Frontal cortex (tissue), 4 donors: ENCODE results near the gene MORN1. TPM values are rescaled to one million over a fixed set of nuclear protein-coding genes. Genes with fewer than 3 reads are reported as not detected.

Experiments used
- DNase-seq, 2 donors: peaks; one replicate each; pipeline ENCODE4 v3.0.0; 2012; ENCODE audit warnings: low spot score in 2 of 2
- FAIRE-seq: peaks from 2 replicates; lab custom pipeline; 2012; peaks lifted over from hg19 to GRCh38; lab: Jason Lieb, UNC
- total RNA-seq: library from RNA; depleted of rRNA; stranded (reverse); fragments of >200 nt; gene quantifications from one replicate; pipeline ENCODE4 v1.2.3, GENCODE V29; 2014
- donor health status: control.
- donor health status: control.
- donor health status: control.

The MORN1 gene
- total RNA-seq, 1 donor from 2014 or later, result 11.0 TPM

DNA sequence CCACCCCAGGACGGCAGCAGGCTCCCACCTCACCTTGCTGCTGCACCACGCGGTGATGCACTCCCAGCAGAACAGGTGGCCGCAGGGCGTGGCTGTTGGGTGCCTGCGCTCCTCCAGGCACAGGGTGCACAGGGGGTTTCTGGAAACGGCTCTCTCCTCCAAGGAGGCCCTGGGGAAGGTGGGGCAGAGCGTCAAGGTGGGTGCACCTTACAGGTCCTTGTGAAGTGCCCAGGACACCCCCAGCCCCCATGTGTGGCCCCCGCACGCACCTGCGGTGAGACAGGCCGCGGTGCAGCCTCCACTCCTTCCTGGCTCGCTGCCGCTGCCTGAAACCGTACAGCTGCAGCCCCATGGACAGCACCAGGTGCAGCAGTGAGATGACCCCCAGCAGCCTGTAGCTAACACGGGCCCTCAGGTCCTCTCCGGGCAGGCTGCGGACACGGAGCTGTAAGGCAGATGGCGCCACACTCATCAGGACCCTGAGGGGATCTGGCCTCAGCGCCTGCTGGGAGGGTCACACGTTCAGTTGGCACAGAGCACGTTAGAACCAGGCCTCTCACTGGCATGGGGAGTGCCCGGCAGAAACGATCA, 15.2 kb upstream of the MORN1 start:
- DNase-seq (no peak), FAIRE-seq (no peak)

DNA sequence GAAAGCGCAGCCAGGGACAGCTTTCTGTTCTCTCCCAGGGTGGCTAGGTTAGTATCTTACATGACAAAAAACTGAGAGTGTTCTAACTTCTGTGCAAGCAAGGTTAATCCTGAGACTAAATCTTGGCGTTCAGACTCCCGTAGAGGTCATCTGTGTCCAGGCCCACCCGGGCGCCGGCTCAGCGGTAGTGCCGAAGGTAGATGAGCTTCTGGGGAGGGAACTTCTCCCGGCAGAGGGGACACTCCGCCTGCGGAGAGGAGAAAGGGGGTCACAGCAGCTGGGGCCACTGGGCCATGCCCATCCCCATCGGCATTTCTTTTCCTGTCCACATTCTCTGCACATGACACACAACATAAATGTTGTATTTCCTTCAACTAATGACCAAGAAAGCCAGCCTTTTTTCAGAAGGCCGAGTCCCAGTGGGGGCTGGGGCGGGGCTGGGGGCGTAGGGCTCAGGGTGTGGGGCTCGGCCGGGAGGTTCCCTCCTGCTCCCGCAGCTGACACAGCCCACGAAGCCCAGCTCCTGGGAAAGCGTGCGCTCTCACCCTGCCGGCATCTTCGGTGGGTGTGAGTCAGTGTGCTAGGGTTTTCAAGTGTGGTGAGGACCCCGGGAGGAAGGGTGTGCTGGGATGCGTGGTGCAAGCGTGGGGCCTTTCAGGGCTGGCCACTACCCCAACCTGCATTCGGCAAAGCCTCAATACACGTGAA, 14.4 kb upstream of the MORN1 start:
- FAIRE-seq (no peak), DNase-seq (no peak)

DNA sequence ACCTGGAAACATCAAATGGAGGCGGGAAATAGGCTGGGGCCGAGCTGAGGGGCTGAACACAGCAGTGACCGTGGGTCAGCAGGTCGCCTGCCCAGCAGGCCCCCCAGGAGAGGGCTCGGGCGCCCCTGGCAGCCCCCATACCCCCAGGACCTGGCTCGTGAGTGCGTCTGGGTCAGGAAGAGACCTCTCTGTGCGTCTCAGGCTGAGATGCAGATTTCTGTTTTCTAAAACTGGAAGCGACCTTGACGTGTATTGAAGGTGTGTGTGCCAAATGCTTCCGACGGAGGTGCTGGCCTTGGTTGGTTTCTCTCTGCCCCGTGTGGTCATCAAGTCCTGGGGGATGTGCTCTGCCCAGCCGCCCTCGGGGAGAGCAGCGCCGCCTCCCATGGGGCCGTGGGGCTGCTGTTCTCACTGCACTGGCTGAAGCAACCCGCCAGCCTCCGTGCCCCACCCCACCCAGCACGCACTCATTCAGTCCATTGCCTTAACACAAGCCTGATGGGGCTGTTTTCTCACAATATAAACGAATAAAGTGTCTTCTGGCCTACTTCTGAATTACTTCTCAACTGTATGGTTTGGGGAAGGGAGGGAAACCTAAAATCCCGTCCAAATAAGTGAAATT, 13.6 kb upstream of the MORN1 start:
- FAIRE-seq (no peak), DNase-seq (no peak)

DNA sequence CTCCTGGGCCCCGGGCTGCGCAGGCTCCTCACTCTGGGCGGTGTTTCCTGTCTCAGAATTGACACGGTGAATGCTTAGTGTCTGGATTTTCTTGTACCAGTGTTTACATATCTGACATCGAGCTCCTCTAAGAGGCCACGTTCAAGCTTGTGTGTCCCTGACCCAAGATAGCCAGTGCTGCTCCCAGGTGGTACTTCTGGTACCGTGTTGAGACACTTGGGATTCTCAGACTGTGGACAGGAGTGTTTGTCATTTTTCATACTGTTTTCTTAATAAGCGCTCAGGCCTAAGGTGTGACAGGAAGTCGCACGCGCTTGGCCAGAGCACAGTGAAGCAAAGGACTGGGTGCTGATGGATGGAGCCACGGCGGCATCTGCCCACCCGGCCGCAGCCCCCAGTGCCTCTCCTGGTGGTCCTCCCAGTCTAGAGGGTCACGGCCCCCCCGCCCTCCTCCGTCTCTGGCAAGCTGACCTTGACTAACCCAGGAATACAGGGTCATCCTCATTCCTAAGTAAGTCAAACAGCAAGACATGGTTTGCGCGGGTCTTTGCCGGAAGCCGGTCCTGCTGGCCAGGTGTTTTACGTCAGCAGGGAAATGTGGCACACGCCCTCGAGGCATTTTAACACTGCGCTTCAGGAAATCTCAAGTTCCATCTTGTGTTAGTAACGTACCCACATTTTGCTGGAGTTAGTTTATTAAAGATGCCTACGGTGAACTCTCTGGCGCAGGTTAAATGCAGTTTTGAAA, 13.0 kb upstream of the MORN1 start:
- FAIRE-seq, result no peak
- DNase-seq, result no peak

DNA sequence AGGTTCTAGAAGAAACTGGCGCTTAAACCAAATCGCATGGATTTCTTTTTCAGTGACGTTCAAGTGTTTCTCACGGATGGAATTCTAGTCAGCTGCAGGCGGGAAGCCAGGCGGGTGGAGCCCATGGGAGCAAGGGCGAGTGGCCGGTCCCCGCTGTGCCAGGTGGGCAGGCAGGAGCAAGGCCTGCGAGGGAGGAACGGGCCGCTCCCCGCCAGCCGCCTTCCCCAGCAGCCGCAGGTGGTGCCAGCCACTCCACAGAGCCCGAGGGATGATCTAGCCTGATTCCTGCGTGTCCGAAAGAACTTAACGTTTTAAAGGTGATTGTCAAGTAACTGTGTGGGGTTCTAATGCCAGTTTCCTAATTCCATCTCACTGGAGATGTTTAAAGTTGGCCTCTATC, 11.9 kb upstream of the MORN1 start:
- FAIRE-seq (no peak), DNase-seq (no peak)

DNA sequence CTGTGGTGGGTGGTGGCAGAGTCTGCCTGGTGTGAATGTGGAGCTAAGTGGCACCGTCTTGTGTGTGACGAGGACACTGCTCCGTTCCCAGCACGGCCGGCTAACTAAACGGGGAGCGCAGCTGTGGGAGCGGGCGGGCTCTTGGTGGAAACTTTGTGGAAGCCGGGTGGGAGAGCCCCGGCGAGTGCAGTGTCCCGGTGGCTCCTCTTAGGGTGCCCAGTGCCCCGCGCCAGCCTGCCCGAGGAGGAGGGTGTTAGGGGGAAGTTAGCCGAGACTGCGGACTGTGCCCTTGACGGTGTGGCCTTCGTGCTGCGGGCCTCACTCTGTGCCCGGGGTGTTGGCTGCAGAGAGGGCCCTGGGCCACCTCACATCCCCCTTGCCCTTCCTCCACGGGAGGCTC, 11.1 kb upstream of the MORN1 start:
- no peak for DNase-seq
- FAIRE-seq, result no peak

DNA sequence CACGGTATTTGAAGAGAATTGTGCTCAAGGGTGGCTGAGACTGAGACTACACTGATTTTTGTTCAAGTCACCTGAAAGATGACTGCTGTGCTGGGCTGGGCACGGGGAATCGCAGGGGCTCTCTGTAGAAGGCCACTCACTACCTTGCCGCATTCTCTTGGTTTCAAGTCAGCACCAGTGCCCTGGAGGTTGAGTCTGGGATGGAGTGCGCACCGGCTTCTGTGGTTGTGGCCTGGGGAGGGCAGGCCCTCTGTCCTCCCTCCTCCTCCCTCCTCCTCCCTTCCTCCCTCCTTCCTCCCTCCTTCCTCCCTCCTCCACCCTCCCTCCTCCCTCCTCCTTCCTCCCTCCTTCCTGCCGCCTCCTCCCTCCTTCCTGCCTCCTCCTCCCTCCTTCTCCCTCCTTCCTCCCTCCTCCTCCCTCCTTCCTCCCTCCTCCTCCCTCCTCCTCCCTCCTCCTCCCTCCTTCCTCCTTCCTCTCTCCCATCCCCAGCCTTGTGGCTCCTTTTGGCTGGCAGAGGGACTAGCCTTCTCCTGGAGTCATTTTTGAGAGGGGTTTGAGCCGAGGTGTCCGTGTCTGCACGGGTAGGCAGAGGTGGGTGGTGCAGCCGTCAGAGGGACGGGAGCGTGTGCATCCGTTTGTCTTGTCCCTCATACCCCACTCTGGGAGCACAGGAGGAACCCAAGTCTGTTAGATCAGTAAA, 9.7 kb upstream of the MORN1 start:
- no peak for FAIRE-seq
- DNase-seq, result no peak

DNA sequence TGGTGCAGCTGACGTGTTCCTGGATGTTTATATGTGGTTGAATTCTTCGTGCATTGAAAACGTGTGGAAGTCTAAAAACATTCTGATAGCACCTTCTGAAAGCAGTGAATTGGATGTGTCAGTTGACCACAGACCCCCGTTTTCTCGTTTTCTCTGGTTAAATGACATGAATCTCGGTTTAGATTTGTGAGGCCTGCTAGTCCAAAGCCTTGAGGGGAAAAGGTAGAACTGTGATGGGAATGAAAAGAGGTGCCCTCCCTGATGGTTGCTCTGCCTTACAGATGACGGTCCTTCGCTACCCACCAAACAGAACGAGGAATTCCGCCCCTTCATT, 9.2 kb upstream of the MORN1 start:
- FAIRE-seq (no peak), DNase-seq (no peak)

DNA sequence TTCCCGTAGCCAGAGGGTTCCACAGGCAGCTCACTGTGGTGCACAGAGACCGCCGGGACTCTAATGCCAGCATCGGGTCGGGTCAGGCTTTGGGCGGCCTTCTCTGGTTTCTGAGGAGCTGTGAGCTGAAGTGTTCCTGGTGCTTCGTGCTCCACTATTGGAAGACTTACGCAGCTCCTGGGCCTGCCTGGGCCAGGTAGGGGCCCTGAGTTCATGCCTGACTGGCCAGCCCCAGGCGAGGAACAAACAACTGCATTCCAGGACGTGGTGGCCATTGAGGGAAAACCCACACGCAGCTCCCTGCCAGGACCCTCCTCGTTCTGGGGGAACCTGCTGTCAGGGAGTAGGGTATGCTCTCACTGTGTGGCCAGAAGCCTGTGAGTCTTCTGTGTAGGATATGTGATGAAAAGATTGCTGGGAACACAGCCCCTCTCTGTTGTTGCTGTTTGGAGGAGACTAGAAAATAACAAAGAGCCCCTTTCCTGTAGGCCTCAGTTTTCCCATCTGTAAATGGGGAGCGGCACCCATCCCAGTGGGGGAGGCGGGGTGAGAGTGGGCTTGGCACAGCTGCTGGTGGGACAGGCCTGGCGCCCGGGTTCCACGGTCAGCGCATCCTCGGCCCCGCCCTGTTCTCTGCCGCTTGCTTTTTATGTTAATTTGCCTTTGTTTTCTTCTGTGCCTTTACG, 8.7 kb upstream of the MORN1 start:
- no peak for FAIRE-seq

DNA sequence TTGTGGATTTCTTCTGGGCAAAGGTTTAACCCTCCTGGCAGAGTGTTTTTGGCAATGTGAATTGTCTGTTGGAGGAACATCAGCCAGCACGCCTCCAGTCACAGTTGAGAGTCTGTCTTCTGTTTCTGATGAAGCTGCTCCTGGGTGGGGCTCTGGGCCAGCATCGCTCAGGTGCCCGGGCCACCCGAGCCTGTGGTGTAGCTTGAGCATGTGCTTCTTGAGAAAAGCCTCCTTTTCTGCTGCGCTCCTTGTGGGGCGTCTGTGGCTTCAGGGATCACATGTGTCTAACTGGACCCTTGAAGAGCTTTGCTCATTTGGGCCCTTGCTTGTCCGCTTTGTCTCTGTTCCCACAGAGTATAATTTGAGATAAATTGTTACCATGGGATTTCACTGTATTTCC, 7.5 kb upstream of the MORN1 start:
- no peak for FAIRE-seq
- DNase-seq, result no peak

More for the DNA sequence above, 8.7 kb upstream of the MORN1 start:
- DNase-seq, result no peak

DNA sequence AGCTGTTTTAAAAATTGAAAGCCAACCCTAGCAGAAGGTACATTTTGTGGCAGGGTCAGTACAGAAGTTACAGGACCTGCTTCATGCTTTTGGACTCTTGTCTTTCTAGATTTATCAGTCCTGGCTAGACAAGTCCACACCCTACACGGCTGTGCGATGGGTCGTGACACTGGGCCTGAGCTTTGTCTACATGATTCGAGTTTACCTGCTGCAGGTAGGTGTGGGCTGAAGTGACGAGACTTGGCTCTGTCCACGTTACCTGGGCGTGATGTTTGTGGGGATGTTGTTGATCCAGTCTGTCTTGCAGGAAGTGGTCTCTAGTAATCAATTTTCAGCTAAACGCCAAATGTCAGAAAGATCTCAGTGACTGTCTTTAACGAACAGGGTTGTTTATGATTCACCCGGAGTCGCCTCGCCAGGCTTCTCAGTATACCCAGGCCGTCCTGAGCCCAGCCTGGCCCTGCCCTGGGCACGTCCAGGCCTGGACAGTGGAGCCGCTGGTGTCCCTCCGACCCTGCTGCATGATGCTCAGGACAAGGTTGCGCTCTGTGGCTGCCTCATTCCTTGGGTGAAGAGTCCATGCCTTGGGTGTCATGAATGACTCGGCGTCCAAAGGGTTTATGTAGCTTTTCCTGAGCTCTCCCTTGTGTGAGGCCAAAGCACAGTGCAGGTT, 5.8 kb upstream of the MORN1 start:
- no peak for FAIRE-seq

DNA sequence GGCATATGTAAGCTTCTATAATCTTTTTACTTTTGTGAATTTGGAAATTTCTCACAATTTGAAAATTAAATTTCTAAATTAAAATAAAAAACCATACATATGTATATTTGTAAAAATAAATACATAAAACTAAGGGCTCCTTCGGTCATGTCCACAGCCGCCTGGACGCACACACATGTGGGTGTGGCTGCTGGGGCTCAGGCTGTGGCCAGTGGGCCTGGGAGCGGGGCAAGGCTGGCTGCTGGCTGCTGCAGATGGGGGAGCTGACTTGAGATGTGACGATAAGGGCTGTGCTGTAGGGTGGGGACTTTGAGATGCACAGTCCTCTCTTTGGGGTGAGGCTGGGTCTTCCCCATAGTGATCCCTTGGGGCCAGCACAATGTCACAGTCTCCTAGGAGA, 5.1 kb upstream of the MORN1 start:
- DNase-seq (no peak), FAIRE-seq (no peak)

More for the DNA sequence above, 5.8 kb upstream of the MORN1 start:
- DNase-seq, result no peak

DNA sequence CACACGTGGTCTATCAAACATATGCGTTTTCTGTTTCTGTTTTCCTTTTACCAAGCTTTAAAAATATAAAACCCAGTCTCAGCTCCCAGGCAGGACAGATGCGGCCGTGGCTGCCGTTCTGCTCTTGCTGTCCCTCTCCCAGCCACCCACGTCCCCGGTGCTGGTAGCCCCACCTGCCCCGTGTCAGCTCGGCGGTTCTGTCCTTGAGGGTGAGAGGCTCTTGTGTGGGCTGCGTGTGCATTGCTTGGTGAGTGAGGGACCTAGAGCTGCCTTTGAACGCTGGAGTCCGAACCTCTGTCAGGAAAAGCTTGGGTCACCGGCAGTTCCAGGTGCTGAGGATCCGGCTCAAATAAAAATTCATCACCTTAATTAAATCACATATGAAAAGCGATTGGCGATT, 4.7 kb upstream of the MORN1 start:
- FAIRE-seq, result no peak

DNA sequence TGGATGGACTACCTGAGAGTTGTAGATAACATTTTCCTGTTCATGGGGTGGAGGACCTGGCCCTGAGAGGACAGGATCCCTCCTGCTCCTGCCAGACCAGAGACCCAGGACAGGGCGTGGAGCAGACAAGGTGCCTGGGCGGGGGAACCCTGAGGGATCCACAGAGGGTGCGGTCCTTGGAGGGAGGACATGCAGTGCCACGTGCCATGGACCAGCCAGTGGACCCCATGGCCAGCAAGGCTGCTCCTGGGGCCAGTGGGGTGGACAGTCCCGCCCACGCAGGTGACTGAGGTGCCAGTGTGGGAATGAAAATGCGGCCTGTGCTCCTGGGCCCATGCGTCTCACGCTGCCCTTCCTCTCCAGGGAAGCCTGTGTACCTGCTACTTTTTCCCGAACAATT, 3.9 kb upstream of the MORN1 start:
- FAIRE-seq, result no peak
- DNase-seq, result no peak

More for the DNA sequence above, 4.7 kb upstream of the MORN1 start:
- DNase-seq, result no peak

DNA sequence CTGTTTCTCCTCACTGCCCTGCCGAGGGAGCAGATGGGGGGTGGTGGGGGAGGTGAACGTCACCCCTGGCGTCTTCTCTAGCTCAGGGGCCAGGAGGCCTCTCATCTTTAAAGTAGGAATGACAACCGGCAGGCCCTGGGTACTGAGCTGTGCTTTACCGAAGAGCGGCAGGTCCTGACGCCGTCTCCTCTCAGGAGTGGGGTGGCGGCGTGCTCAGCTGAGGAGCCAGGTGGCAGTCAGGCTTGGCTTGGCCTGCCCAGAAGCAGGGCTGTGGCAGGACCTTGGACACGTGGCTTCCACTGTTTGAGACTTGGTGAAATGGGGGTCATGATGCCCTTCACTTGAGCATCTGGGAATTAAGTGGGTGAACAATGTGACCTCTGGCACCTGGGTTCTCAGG, 3.4 kb upstream of the MORN1 start:
- DNase-seq (no peak), FAIRE-seq (no peak)

DNA sequence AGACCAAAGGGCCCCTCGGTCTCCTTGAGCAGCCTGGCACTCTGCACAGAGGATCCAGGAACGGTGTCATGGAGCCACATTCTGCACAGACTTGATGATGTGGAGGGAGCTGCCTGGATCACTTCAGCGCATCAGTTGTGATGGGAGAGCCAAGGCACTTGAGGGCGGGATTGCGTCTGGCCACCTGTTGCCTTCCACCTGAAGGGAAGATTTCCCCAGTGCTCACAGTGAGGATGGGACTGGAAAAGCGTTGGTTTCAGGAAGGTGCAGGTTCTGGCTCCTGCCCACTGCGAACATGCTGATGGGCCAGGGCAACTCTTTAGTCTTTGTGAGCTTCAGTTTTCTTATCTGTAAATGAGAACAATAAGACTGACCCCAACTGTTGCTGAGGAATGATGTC, 2.9 kb upstream of the MORN1 start:
- FAIRE-seq (no peak), DNase-seq (no peak)

DNA sequence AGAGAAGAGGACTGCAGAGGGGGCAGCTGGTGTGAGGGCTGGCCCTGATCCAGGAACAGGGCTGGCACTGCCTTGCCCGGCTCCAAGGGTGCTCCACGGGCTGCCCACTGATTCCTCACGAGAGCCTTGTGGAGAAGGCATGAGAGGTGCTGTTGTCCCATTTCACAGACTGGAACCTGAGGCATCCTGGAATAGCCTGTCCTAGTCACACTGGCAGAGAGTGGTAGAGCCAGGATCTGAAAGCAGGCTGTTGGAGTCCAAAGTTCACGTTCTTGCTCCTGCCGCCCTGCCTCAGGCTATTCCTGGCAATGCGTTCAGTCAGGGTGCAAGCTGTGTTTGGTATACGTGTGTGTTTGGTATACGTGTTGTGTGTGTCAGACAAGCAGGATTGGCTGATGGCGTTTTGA, 2.1 kb upstream of the MORN1 start:
- DNase-seq (no peak), FAIRE-seq (no peak)

DNA sequence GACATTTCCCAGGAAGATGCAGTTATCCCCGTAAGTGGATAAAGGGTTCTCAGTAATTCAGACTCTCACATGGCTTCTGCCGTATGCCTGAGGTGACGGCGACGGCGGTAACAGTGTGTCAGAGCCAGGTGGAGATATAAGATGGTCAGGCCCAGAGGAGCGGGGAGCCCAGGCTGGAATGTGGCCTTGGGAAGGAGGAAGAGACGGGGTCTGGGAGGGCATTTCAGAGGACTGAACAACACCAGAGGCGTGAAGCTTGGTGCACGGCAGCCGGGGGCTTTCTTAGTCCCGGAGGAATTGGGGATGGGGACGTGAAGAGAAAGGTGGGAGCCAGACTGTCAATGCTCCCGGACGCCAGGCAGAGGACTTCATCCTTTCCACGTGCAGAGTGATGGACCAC, 1.3 kb upstream of the MORN1 start:
- DNase-seq (no peak), FAIRE-seq (no peak)

DNA sequence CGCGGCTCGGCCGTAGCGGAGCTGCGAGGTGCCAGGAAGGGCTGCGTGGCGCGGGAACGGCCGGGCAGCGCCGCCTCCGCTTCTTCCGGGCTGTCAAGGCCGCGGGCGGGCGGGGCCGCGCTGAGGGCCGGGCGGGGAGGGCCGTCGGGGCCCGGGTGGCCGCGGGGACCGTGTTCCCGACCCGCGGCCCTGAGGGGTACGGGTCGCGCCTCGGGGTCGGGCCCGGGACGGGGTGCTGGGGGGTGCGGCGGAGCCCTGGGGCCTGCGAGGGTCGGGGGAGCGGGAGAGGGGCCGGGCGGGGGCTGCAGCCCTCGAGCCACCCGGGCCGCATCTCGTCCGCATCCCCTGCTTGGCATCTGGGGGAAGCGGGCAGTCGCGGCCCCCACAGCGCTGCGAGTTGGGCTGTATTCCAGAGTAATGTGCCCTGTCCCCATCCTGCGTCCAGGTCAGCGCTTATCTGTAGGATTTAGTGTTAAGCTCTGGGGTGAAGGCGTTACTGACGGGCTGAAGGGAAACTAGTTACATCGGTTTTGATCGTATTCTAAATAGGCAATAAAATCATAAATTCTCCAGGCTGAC, 666 bp upstream of the MORN1 start:
- no peak for FAIRE-seq
- no peak for DNase-seq
